ELF-1 (cell line): ENCODE measurements around the gene VPS8.

Experiments
- DNase-seq: peaks from one replicate; pipeline ENCODE4 v3.0.0-alpha.2; 2016; ENCODE audit warnings: low read depth, low spot score

Gene VPS8, protein sequence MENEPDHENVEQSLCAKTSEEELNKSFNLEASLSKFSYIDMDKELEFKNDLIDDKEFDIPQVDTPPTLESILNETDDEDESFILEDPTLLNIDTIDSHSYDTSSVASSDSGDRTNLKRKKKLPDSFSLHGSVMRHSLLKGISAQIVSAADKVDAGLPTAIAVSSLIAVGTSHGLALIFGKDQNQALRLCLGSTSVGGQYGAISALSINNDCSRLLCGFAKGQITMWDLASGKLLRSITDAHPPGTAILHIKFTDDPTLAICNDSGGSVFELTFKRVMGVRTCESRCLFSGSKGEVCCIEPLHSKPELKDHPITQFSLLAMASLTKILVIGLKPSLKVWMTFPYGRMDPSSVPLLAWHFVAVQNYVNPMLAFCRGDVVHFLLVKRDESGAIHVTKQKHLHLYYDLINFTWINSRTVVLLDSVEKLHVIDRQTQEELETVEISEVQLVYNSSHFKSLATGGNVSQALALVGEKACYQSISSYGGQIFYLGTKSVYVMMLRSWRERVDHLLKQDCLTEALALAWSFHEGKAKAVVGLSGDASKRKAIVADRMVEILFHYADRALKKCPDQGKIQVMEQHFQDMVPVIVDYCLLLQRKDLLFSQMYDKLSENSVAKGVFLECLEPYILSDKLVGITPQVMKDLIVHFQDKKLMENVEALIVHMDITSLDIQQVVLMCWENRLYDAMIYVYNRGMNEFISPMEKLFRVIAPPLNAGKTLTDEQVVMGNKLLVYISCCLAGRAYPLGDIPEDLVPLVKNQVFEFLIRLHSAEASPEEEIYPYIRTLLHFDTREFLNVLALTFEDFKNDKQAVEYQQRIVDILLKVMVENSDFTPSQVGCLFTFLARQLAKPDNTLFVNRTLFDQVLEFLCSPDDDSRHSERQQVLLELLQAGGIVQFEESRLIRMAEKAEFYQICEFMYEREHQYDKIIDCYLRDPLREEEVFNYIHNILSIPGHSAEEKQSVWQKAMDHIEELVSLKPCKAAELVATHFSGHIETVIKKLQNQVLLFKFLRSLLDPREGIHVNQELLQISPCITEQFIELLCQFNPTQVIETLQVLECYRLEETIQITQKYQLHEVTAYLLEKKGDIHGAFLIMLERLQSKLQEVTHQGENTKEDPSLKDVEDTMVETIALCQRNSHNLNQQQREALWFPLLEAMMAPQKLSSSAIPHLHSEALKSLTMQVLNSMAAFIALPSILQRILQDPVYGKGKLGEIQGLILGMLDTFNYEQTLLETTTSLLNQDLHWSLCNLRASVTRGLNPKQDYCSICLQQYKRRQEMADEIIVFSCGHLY (N-terminal part only)

DNA sequence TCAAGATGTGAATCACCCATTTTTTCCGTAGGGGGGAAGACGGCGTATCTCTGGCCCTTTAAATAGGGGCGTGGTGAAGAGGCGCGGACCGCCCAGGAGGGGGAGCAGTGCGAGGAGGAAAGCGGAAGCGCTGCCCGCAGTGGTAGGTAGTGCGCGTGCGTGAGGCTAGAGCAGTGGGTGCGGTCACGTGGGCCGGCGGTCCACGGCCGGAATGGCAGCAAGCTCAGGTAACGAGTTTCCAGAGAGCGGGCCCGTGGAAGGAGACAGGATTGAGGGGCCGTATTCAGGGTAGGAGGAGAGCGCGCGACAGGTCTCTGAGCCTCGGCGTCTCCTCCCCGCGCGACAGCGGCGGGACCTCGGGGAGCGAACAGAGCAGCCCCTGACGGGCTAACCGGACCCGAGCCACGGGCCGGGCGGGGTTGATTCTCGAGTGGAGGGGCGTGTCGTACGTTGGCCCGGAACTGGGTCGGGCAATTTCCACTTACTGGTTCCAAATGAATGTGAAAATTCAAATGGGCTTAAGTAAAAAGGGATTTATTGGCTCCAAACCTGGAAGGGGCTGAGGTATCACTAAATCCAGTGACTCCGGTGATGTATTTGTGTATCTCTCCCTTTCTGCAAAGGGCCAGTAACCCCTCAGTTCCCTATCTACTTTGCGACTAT is at the start of gene VPS8:
Gene VPS8, plus strand, starts transcription at position 168 of the 663 bp plus-strand sequence. CDS start 12,467 bp downstream, outside the sequence.
- DNase-seq: peak; percentile 96

DNA sequence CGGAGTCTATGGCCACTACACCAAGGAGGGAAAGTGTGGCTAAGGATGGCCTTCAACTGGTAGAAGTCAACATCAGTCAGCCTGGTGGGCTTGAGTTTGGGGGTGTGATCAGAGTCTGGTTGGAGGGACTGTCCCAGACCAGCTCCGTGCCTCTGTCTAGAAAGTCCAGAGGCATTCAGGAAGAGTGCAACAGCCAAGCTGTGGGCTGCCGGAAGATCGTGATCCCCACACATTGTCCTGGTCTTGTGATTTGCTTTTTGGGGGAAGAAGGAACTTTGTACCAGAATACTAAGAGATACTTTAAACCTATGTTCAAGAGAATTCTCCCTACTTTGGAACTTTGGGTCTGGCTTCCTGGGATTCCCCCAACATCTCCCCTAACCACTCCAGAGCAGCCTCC is 47.8 kb upstream of the VPS8 start:
- DNase-seq: no peak

DNA sequence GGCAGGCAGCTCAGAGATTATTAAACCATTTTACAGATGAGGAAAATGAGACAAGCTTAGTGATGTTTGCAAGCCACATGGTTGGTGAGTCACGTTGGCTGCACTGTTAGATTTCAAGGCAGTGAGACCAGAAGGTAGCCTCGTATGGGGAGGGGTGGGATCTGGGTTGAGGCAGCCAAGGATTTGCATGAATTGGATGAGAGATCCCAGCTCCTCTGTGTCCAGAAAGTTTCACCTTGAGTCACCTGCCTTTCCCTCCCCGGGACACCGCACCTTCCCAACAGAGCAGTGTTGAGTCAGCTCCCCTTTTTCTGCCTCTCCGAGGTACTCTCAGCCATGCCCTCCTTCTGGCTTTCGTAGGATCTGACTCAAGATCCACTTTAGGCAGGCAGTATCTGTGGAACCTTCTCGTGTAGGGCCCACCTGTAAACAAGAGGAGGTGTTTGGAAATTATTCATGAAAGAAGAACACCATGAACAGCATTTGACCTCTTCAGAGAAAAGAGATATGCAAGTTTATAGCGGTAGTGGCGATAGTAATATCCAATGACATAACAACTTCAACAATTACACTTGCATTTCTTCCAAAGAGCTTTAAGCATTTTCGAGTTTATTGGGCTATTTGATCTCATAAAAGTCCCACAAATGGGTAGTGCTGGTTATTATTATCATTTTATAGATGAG is 46.8 kb upstream of the VPS8 start:
- no peak for DNase-seq

DNA sequence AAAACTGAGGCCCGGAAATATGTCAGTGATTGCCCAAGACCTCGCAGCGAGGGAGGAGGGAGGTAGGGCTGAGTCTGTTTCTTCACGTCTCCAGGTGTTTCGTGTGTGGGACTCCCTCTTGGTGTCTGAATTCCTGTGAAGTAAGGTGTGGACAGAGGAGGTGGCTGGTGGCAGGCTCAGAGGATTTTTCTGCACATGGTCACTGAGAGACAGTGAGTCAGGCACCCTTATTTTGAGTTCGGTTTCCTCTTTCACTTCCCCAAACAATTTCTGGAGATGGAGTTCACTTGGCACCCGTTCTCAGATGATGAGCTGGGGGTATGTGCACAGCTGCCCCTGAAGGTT is 46.3 kb upstream of the VPS8 start:
- DNase-seq: no peak

DNA sequence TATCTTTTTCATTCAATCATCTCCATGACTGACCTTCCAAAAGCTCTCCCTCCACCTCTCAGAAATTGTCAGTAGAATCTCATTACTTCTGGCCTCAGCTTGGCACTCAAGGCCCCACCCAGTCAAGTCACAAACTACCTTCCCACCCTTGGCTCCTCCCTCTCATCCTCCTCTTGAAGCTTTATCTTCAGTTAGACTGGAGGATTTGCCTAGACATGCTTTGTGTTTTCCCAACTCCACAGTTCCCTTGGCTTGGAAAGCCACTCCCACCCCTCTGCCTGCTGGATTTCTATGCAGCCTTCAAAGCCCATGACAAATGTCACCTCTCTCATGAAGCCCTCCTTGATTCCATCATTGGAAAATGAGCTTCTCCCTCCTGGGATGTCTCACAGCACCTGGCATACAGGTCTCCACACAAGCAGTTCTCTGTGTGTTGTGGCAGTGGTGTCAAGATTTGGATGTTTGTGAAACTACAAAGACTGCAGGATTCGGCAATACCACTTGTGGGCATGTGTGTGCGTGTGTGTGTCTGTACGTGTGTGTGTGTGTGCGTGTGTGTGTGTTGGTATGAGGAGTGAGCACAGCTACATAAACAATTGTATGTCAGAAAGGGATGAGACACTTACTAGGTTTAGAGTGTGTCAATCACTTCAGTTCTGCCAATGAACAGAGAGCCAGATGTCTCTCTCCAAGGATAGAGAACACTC is 45.3 kb upstream of the VPS8 start:
- DNase-seq: no peak

DNA sequence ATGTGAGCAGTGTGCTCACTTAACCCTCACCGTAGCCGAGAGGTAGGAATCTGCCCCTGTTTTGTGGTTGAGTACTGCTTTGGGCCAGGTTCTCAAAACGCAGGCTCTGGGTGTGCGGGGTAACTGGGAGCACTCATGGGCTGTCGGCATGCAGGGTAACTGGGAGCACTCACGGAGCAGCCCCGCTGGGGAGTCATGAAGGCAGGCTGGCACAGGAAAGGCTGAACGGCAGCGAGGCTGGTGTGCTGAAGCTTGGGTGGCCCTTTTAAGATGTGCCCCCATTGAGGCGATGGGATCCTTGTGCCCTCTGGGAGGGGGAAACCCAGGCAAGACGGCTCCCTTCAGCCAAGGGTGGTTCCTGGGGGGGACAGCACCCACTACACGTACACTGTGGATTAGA is 44.6 kb upstream of the VPS8 start:
- DNase-seq: no peak

DNA sequence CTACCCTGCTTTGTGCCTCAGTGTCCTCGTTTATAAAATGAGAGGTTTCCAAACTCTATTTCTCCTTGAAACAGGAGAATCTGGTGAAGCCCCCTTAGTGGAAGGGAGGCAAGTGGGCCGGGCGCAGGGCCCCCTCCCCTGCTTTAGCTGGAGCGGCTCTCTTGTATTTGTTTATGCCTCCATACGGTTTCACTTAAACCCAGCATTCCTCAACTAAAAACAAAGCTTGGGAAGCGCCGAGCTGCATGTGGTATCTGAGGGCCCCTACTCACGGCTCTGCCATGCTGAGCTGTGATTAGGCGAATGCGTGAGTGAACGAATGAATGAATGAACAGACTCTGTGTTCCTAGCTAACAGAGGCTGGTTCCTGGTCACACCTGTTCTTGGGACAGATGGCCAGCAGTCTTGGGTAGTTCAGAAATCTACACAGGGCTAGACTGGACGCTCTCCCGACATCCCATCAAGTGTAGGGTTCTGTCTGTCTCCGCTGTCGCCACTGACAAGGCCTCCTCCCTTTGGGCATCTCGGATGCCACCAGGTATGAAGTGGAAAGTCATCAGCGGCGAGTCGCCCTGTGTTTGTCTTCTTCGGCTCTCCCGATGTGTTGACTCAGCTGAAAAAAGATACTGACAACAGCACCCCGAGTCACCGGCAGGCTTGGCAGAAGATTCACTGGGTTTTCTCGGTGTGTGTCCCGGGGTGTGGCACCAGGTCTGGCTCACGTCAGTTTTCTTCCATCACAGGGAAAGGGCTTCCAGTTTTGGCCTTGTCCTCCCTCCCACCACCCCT is 42.4 kb upstream of the VPS8 start:
- DNase-seq: no peak

DNA sequence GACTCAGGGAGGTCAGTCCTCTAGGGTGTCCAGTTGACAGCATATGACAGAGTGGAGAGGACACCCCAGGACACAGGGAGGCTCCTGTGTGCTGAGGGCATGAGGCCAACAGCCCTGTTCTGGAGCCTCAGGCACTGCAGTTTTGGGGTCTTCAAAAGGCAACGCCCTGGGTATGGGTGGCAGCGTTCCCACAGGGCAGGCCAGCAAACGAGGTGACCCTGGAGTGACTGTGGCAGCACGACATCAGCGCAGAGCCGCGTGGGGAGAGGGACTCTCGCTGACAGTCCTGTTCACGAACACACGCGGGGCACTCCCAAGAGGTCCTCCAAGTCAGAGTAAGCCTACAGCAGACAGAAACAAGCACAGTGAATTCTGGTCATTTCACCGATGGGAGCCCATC is 41.4 kb upstream of the VPS8 start:
- DNase-seq: no peak

DNA sequence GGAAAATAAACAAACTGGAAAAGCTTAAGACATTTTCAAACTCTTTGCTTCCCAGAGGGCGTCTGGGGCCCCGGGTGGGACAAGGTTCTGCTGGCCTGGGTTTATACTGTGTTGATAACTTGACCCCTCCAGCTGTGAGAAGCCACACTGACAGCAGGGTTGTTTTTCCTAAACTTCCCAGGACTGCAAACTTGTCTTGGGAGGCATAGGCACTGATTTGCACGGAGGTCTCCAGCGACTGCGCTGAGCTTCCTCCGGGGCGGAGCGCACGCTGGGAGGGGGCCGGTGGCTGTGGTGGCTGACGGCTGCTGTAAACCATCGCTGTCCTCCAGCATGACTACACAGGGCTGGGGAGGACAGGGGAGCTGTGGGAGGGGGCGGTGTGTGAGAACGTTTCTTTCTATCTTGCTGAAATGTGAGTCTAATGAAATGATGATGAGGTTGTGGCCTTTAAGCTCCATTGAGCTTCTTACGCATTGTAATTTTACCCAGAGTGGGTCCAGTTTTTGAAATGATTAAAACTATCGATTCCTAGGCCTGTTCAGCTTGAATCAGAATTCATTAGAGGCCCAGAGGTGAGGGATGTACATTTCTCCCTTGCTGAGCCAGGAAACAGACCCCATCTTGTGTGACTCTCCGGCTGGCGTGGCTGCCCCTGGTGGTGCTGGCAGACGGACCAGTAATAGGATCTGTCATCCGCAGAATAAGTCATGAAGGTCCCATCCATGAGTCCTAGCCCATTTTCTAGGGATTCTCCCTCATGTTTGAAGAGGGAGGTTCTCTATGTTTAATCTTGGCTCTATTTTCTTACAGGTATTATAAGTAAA is 40.5 kb upstream of the VPS8 start:
- DNase-seq: peak; percentile 64

DNA sequence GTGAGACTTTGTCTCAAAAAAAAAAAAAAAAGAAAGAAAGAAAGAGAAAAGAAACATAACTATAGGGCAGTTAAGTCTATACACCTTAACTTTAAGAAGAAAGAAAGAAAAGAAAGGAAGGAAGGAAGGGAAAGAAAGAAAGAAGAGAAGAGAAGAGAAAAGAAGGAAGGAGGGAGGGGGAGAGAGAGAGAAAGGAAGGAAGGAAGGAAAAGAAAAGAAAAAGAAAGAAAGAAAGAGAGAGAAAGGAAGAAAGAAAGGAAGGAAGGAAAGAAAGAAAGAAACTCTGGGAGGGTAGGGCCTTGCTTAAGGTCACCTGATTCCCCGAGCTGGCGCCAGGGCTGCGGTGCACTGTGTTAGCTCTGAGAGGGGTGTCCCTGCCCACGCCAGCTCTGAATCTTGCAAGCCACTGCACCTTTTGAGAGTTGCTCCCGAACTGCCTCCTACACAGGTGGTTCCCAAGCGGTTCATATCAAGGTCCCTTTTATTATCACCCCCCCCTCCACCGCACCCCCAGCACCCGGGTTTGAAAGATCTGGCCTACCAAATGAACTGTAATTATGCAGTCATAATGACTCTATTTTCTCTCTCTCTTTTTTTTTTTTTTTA is 39.2 kb upstream of the VPS8 start:
- no peak for DNase-seq

DNA sequence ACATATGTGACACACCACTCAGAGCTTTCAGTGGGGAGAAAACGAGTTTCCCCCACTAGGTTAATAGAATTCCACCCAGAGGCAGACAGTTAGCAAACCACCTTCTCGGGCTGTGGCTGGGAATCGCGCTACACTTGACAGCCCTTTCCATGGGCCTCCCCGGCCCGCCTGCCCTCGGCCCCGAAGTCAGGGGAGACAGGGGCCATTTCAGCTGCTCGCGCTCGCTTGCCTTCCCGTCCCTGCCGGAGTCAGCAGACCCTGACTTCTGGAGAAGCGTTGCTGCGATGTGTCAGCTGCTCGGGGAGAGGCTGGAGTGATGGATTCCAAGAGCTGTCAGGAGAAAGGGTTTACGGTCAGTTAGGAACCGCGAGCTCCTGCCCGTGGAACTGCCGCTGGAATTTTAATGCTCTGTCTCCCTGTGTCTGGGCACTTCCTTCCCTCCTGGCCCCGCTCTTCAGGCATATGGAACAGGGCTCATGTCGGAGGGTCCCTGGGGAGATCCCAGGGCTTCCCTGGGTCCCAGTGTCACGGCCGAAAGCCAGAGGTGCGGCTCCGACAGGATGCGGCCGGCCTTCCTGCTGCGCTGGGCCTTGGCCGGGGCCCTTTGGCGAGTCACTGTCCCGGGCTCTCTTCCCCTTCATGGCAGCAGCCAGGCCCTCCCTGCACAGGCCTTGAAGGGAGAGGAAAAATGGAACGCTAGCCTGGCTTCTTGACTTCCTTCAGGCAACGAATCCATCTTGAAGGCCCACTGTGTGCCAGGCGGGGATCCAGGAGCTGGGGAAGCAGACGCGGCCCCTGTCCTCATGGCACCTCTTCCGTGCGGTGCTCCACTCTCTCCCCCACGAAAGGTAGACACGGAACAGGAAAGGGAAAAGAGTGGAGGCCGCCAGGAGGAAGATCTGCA is 38.4 kb upstream of the VPS8 start:
- DNase-seq: peak; percentile 74

DNA sequence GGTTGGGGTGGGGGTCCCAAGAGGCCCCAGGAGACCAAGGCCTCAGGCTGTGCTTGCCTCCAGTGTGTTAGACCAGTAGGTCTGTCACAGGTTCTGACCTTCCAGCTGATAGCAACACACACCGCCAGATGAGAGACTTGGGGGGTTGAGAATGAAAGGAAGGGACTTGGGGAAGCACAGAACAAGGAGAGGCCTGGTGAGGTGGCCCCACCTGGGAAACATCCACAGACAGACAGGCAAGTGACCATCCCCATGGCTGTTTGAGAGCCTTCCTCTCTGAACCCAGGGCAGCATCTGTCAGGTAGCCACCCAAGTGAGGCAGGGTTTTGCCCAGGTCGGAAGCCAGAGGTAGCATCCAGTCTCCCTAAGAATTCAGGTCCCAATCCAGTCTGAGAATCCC is 35.0 kb upstream of the VPS8 start:
- no peak for DNase-seq

DNA sequence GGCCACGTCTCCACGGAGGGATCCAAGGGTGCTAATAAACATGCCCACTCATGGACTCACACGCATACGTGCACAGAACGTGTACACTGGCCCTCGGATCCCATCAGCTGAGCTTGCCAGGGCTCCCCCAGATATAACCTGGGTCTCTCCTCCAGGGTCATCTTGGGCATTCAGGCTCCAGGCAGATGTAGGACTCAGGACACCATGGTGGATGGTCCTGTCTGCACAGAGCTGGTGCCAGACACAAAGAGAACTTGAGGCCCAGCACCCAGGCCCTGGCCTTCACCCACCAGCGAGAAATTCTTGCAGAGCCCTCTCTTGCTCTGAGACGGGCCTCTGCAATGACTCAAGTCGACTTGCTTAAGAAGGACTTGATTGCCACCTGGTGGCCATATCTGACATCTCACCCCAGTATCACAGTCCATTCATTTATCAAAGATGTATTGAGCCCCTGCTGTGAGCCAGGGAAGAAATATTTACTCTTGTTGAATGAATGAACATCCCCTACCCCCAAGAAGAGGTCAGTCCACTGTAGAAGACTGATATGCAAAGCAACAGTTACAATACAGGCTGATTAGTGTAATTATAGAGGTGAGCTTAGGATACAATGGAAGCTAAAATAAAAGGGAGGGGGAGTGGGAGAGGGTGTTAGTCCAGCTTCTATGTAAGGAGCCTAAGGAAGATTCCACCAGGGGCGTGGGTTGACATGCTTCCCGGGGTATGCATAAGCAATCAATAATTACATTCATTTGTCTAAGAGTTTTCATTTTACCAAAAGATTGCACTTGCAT is 34.2 kb upstream of the VPS8 start:
- peak; percentile 78 for DNase-seq

DNA sequence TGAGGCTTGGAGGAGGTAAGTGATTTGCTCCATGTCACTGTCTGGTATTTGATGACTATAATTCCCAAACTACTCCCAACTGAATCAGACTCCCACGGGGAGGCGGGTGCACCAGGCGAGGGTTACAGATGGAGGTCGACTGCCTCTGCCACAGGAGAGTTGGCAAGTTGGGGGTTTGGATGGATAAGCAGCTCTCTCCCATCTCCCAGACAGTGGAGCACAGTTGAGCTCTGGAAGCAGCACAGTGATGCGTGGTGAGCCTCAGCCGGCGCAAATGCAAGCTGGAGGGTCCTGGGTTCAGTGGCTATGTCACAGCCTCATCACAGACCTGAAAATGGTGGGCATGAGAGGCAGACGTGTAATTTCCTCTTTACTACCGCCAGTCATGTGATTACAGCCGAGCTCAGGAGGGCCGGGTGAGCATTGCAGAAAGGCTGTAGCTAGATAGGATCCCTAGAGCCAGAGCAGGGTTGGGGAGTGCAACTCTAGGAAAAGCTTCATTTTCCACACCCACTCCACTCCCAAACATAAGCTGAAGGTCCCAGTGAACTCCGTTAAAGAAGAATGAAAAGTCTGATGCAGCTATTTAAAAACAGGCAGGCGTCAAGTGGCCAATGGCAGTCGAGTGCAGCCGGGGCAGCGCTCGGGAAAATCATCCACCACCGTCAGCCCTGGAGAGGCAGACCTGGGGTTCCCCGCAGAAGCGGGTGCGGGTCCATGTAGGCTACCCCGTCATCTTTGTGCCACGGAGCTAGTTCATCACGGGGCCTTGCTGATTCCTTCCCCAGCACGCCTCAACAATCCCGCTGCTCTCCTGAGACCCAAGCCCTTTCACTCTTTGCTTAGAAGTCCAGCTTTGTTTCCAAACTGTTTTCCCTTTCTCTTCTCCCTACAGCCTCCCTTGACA is 33.3 kb upstream of the VPS8 start:
- no peak for DNase-seq

DNA sequence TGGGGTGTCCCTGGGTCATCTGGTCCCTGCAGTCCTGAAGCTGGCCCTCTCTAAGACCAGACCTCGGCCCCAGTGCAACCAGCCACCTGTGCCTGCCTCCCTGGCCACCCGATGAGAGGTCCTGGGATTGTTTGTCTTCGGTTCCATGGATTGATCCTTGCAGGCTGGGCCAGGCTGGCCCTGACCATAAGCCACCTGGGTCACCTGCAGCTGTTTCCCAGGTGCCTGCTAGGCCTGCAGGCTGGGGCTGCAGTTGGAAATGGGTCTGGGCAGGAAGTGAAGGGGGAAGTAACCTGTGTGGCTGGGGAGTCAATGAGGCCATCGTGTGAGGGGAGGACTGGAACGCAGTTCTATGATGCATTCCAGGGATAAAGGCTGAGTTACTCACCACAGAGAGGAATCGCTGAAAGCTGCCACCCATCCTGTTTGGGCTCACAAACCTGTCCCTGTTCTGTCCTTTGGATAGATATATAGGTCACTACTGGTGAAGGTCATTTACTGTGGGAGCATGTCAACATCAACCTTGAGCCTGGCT is 30.9 kb upstream of the VPS8 start:
- DNase-seq: no peak
